HG03354 (cell line): ENCODE data around the gene NOL4.

Experiments
- ATAC-seq: cut with Tn5 transposase; IDR thresholded peaks from one replicate; pipeline ENCODE4 v1.9.1; 2021; ENCODE audit warnings: mild to moderate bottlenecking; ENCODE audit not compliant: unreplicated experiment, poor library complexity, severe bottlenecking

The NOL4 gene

GRCh38 chr18:34203866-34204265, 20.8 kb downstream of the NOL4 start:
- no peak for ATAC-seq

- ATAC-seq: no peak
Measured at GRCh38 chr18:34196256-34196655, 28.5 kb downstream of the NOL4 start.

GRCh38 chr18:34194239-34194638, 30.5 kb downstream of the NOL4 start:
- ATAC-seq: no peak

- no peak for ATAC-seq
Measured at GRCh38 chr18:34189656-34190435, 34.9 kb downstream of the NOL4 start.
